Panc1 (cell line): ENCODE data around the gene FARP2. TPM values are rescaled to one million over a fixed set of nuclear protein-coding genes. Genes with fewer than 3 reads are reported as not detected.

ENCODE experiments used
- ATAC-seq: fragments of 200-7000 bp; cut with Tn5 transposase; 2 replicates; pipeline ENCODE4 v1.9.1; 2020; ENCODE audit warnings: mild to moderate bottlenecking, moderate library complexity
- BruUV-seq: library from RNA; stranded (reverse); fragments of 400-500 nt; replicated peaks from 2 replicates; lab custom pipeline; 2021; lab: Mats Ljungman, UMichigan
- CTCF ChIA-PET: fragments of 300-600 bp; sonication (Branson Sonifier 250); formaldehyde crosslinking; loops from one replicate; lab custom pipeline; 2022; ENCODE audit warnings: antibody characterized with exemption; lab: Charles Lee
- POLR2A ChIA-PET: fragments of 300-600 bp; sonication (Branson Sonifier 250); formaldehyde crosslinking; loops from one replicate; lab custom pipeline; 2022; ENCODE audit warnings: antibody characterized with exemption; lab: Charles Lee
- DNase-seq: peaks from one replicate; pipeline ENCODE4 v3.0.0-alpha.2; 2010; ENCODE audit warnings: low read depth, low spot score
- H3K27ac ChIP-seq: 2 replicates; pipeline ENCODE4 v1.5.1; 2011; ENCODE audit warnings: mild to moderate bottlenecking, low read length, inconsistent platforms
- H3K27me3 ChIP-seq: fragments of 200-500 bp; sonication (Bioruptor generic); 2 replicates; pipeline ENCODE4 v1.6.0; 2014; ENCODE audit warnings: low read length, inconsistent platforms; ENCODE audit not compliant: control insufficient read depth, insufficient read depth
- H3K36me3 ChIP-seq: fragments of 200-500 bp; sonication (Bioruptor generic); 2 replicates; pipeline ENCODE4 v1.5.1; 2014; ENCODE audit warnings: inconsistent platforms, mild to moderate bottlenecking, low read length, moderate library complexity; ENCODE audit not compliant: control insufficient read depth, insufficient read depth
- H3K4me1 ChIP-seq: 2 replicates; pipeline ENCODE4 v1.5.1; 2011; ENCODE audit warnings: inconsistent platforms, mild to moderate bottlenecking, low read length, moderate library complexity; ENCODE audit not compliant: control insufficient read depth, insufficient read depth
- H3K4me3 ChIP-seq, 2 experiments: 2 replicates each; pipeline ENCODE4 v1.5.1; 2011 to 2012; ENCODE audit warnings: low read depth in 2 of 2, low read length in 2 of 2, mild to moderate bottlenecking in 2 of 2, inconsistent platforms in 1 of 2, moderate library complexity in 1 of 2
- H3K9me3 ChIP-seq: fragments of 200-500 bp; sonication (Bioruptor generic); 2 replicates; pipeline ENCODE4 v1.5.1; 2014; ENCODE audit warnings: low read depth, mild to moderate bottlenecking, inconsistent platforms, low read length, moderate library complexity; ENCODE audit not compliant: control insufficient read depth, insufficient read depth
- CTCF ChIP-seq: fragments of 450-650 bp; IDR thresholded peaks from 2 replicates; pipeline ENCODE4 v1.5.1; 2017; ENCODE audit warnings: mild to moderate bottlenecking
- POLR2AphosphoS5 ChIP-seq: IDR thresholded peaks from 2 replicates; pipeline ENCODE4 v1.6.1; 2012; ENCODE audit warnings: mild to moderate bottlenecking, low read depth, low read length, moderate library complexity
- REST ChIP-seq, 2 experiments: IDR thresholded peaks; 2 replicates each; pipeline ENCODE4 v1.6.1; 2011 to 2012; ENCODE audit warnings: low read depth in 2 of 2, control low read depth in 1 of 2, low read length in 1 of 2, mild to moderate bottlenecking in 1 of 2, moderate library complexity in 1 of 2; ENCODE audit not compliant: insufficient read depth in 1 of 2
- SIN3A ChIP-seq: IDR thresholded peaks from 2 replicates; pipeline ENCODE4 v1.6.1; 2012; ENCODE audit warnings: low read depth, mild to moderate bottlenecking, low read length, moderate library complexity, borderline replicate concordance; ENCODE audit not compliant: insufficient read depth
- TCF7L2 ChIP-seq: IDR thresholded peaks from 2 replicates; pipeline ENCODE4 v1.6.1; 2011; ENCODE audit warnings: mild to moderate bottlenecking, low read depth, low read length, inconsistent platforms
- in situ Hi-C: cut with HindIII; loops from 2 replicates; pipeline ENCODE4 v1.10.0; 2016; ENCODE audit warnings: low sequenced_read_pairs, low pct_unique_long_range_greater_than_20kb
- intact Hi-C: fragments of 100-400 bp; cut with micrococcal nuclease; formaldehyde crosslinking; loops from one replicate; pipeline ENCODE4 v1.10.0; 2022; ENCODE audit not compliant: unreplicated experiment
- total RNA-seq: library from RNA; stranded (reverse); gene quantifications from one replicate; pipeline ENCODE4 v1.2.1, GENCODE V29; 2021; ENCODE audit not compliant: unreplicated experiment

Gene FARP2
- total RNA-seq, 1 experiment from 2014 or later = 80.3 TPM

GRCh38 chr2:241468476-241468781 is 112.3 kb downstream of the FARP2 start:
- H3K9me3 ChIP-seq = no peaks in the 10 kb centered on the region
- H3K27ac ChIP-seq = no peak overlapping the region
- ChIA-PET POLR2A (no interaction called here), CTCF (no interaction called here)
- H3K36me3 ChIP-seq = no peaks in the 10 kb centered on the region
- H3K4me3 ChIP-seq = no peak overlapping the region
- ATAC-seq (no peak; the same call in 1 of the 2 replicates), DNase-seq (no peak)
- intact Hi-C loops = no loop called here
- no peaks in the 10 kb centered on the region for H3K27me3 ChIP-seq
- H3K4me1 ChIP-seq = no peaks in the 10 kb centered on the region
- in situ Hi-C loops = no loop called here
- TF ChIP-seq POLR2AphosphoS5 = no peak
- TF ChIP-seq TCF7L2 = no peak
- TF ChIP-seq REST (IDR thresholded peaks at IDR 0.05; ENCODE audit: insufficient read depth in 1 of 2, low read depth in 2 of 2, low read length in 1 of 2) = no peak
- TF ChIP-seq SIN3A = no peak
- TF ChIP-seq CTCF = no peak
- no TSS peak for BruUV-seq

GRCh38 chr2:241469746-241470145 is 113.7 kb downstream of the FARP2 start:
- intact Hi-C loops = no loop called here
- TF ChIP-seq POLR2AphosphoS5 = no peak
- no peak for TF ChIP-seq SIN3A
- TF ChIP-seq TCF7L2 = no peak
- no peak for TF ChIP-seq REST (IDR thresholded peaks at IDR 0.05; ENCODE audit: insufficient read depth in 1 of 2, low read depth in 2 of 2, low read length in 1 of 2)
- TF ChIP-seq CTCF = no peak

More at GRCh38 chr2:241469746-241470145, 113.7 kb downstream of the FARP2 start:
- DNase-seq (no peak), ATAC-seq (no peak)
- H3K27me3 ChIP-seq = no peaks in the 10 kb centered on the region
- no TSS peak for BruUV-seq
- CTCF ChIA-PET = no interaction called here
- no peak overlapping the region for H3K27ac ChIP-seq
- H3K4me3 ChIP-seq = no peak overlapping the region
- in situ Hi-C loops = no loop called here
- H3K9me3 ChIP-seq = no peaks in the 10 kb centered on the region
- H3K4me1 ChIP-seq = no peaks in the 10 kb centered on the region
- no peaks in the 10 kb centered on the region for H3K36me3 ChIP-seq
- POLR2A ChIA-PET = no interaction called here
